ENCODE data around the gene DSCAM. TPM values are rescaled to one million over a fixed set of nuclear protein-coding genes. Genes with fewer than 3 reads are reported as not detected.
"Not testable (repeated sequence)": the region's sequence is repeated elsewhere in the genome, so short reads cannot be mapped to it uniquely, and the experiment has no call there.

DSCAM gene
- polyA plus RNA-seq, 4 donors: under 0.01 to 0.22 (median 0.13) TPM; not detected in 1

- DNase-seq (no peak), FAIRE-seq (no peak)
- WGBS, 3 donors: 14 to 24% (median 19%) methylated on average over 6 of the region's 6 CpGs
- H3K36me3 ChIP-seq (ENCODE audit: control insufficient read depth in 3 of 3, insufficient read depth in 2 of 3, low read depth in 1 of 3, low read length in 3 of 3): no peaks in the 10 kb centered on the region
- no peak overlapping the region for H3K27ac ChIP-seq (ENCODE audit: low read depth in 1 of 3, low read length in 2 of 3)
- H3K4me1 ChIP-seq (ENCODE audit: control insufficient read depth in 3 of 3, insufficient read depth in 2 of 3, low read depth in 1 of 3, low read length in 2 of 3): no peaks in the 10 kb centered on the region
- peaks cover 5 to 11% of the 10 kb centered on the region in 2 donors for H3K9me3 ChIP-seq (ENCODE audit: control insufficient read depth in 2 of 2, insufficient read depth in 1 of 2, low read depth in 1 of 2, low read length in 1 of 2)
- H3K4me3 ChIP-seq (ENCODE audit: low read depth in 1 of 3, low read length in 3 of 3): no peak overlapping the region
- H3K27me3 ChIP-seq (ENCODE audit: control insufficient read depth in 3 of 3, insufficient read depth in 3 of 3, low read length in 3 of 3): peaks cover 0 to 2% (median 0%) of the 10 kb centered on the region in 3 donors
Measured at GRCh38 chr21:40186045-40186444, 660.9 kb downstream of the DSCAM start.

GRCh38 chr21:40185208-40185607 lies 661.8 kb downstream of the DSCAM start:
- H3K4me1 ChIP-seq (ENCODE audit: control insufficient read depth in 3 of 3, insufficient read depth in 2 of 3, low read depth in 1 of 3, low read length in 2 of 3): no peaks in the 10 kb centered on the region
- no peak for FAIRE-seq
- WGBS, 3 donors: 83 to 95% (median 92%) methylated on average over 8 of the region's 8 CpGs

GRCh38 chr21:40182491-40182890 lies 664.5 kb downstream of the DSCAM start:
- not testable (repeated sequence) for H3K36me3 ChIP-seq (ENCODE audit: control insufficient read depth in 3 of 3, insufficient read depth in 2 of 3, low read depth in 1 of 3, low read length in 3 of 3); H3K4me1 ChIP-seq (ENCODE audit: control insufficient read depth in 3 of 3, insufficient read depth in 2 of 3, low read depth in 1 of 3, low read length in 2 of 3); H3K27ac ChIP-seq (ENCODE audit: low read depth in 1 of 3, low read length in 2 of 3); FAIRE-seq; DNase-seq; H3K4me3 ChIP-seq (ENCODE audit: low read depth in 1 of 3, low read length in 3 of 3); H3K27me3 ChIP-seq (ENCODE audit: control insufficient read depth in 3 of 3, insufficient read depth in 3 of 3, low read length in 3 of 3)
- WGBS, 3 donors: 87 to 91% (median 88%) methylated on average over 13 to 17 of the region's 19 CpGs
- H3K9me3 ChIP-seq (ENCODE audit: control insufficient read depth in 2 of 2, insufficient read depth in 1 of 2, low read depth in 1 of 2, low read length in 1 of 2): peaks cover 6 to 14% of the 10 kb centered on the region in 2 donors

More at GRCh38 chr21:40185208-40185607, 661.8 kb downstream of the DSCAM start:
- H3K4me3 ChIP-seq (ENCODE audit: low read depth in 1 of 3, low read length in 3 of 3): no peak overlapping the region
- H3K9me3 ChIP-seq (ENCODE audit: control insufficient read depth in 2 of 2, insufficient read depth in 1 of 2, low read depth in 1 of 2, low read length in 1 of 2): peaks cover 6 to 14% of the 10 kb centered on the region in 2 donors
- H3K36me3 ChIP-seq (ENCODE audit: control insufficient read depth in 3 of 3, insufficient read depth in 2 of 3, low read depth in 1 of 3, low read length in 3 of 3): no peaks in the 10 kb centered on the region
- H3K27ac ChIP-seq (ENCODE audit: low read depth in 1 of 3, low read length in 2 of 3): no peak overlapping the region
- peaks cover 0 to 2% (median 0%) of the 10 kb centered on the region in 3 donors for H3K27me3 ChIP-seq (ENCODE audit: control insufficient read depth in 3 of 3, insufficient read depth in 3 of 3, low read length in 3 of 3)
- no peak for DNase-seq

GRCh38 chr21:40179166-40179565 lies 667.8 kb downstream of the DSCAM start:
- H3K4me3 ChIP-seq (ENCODE audit: low read depth in 1 of 3, low read length in 3 of 3): no peak overlapping the region
- no peaks in the 10 kb centered on the region for H3K27me3 ChIP-seq (ENCODE audit: control insufficient read depth in 3 of 3, insufficient read depth in 3 of 3, low read length in 3 of 3)
- FAIRE-seq (no peak), DNase-seq (no peak)
- WGBS, 3 donors: 54 to 84% (median 70%) methylated on average over 5 of the region's 5 CpGs
- H3K9me3 ChIP-seq (ENCODE audit: control insufficient read depth in 2 of 2, insufficient read depth in 1 of 2, low read depth in 1 of 2, low read length in 1 of 2): peaks cover 6 to 14% of the 10 kb centered on the region in 2 donors
- H3K36me3 ChIP-seq (ENCODE audit: control insufficient read depth in 3 of 3, insufficient read depth in 2 of 3, low read depth in 1 of 3, low read length in 3 of 3): no peaks in the 10 kb centered on the region
- H3K4me1 ChIP-seq (ENCODE audit: control insufficient read depth in 3 of 3, insufficient read depth in 2 of 3, low read depth in 1 of 3, low read length in 2 of 3): no peaks in the 10 kb centered on the region
- no peak overlapping the region for H3K27ac ChIP-seq (ENCODE audit: low read depth in 1 of 3, low read length in 2 of 3)

GRCh38 chr21:40178726-40179125 lies 668.2 kb downstream of the DSCAM start:
- FAIRE-seq (no peak), DNase-seq (no peak)
- Histone ChIP-seq H3K4me1 (ENCODE audit: control insufficient read depth in 3 of 3, insufficient read depth in 2 of 3, low read depth in 1 of 3, low read length in 2 of 3) (no peaks in the 10 kb centered on the region), H3K9me3 (ENCODE audit: control insufficient read depth in 2 of 2, insufficient read depth in 1 of 2, low read depth in 1 of 2, low read length in 1 of 2) (peaks cover 6 to 14% of the 10 kb centered on the region in 2 donors), H3K36me3 (ENCODE audit: control insufficient read depth in 3 of 3, insufficient read depth in 2 of 3, low read depth in 1 of 3, low read length in 3 of 3) (no peaks in the 10 kb centered on the region), H3K27ac (ENCODE audit: low read depth in 1 of 3, low read length in 2 of 3) (no peak overlapping the region), H3K27me3 (ENCODE audit: control insufficient read depth in 3 of 3, insufficient read depth in 3 of 3, low read length in 3 of 3) (no peaks in the 10 kb centered on the region), H3K4me3 (ENCODE audit: low read depth in 1 of 3, low read length in 3 of 3) (no peak overlapping the region)
- 89 to 90% (median 89%) methylated on average over 19 of the region's 19 CpGs for WGBS, 3 donors

- FAIRE-seq (no peak), DNase-seq (no peak)
- H3K27me3 ChIP-seq (ENCODE audit: control insufficient read depth in 3 of 3, insufficient read depth in 3 of 3, low read length in 3 of 3): no peaks in the 10 kb centered on the region
- 89 to 97% (median 93%) methylated on average over 6 of the region's 6 CpGs for WGBS, 3 donors
- H3K36me3 ChIP-seq (ENCODE audit: control insufficient read depth in 3 of 3, insufficient read depth in 2 of 3, low read depth in 1 of 3, low read length in 3 of 3): no peaks in the 10 kb centered on the region
- no peak overlapping the region for H3K27ac ChIP-seq (ENCODE audit: low read depth in 1 of 3, low read length in 2 of 3)
- H3K9me3 ChIP-seq (ENCODE audit: control insufficient read depth in 2 of 2, insufficient read depth in 1 of 2, low read depth in 1 of 2, low read length in 1 of 2): peaks cover 6 to 14% of the 10 kb centered on the region in 2 donors
- no peaks in the 10 kb centered on the region for H3K4me1 ChIP-seq (ENCODE audit: control insufficient read depth in 3 of 3, insufficient read depth in 2 of 3, low read depth in 1 of 3, low read length in 2 of 3)
- no peak overlapping the region for H3K4me3 ChIP-seq (ENCODE audit: low read depth in 1 of 3, low read length in 3 of 3)
Measured at GRCh38 chr21:40177979-40178378, 669.0 kb downstream of the DSCAM start.

GRCh38 chr21:40176724-40177123 lies 670.2 kb downstream of the DSCAM start:
- 17 to 36% (median 26%) methylated on average over 5 of the region's 5 CpGs for WGBS, 3 donors
- FAIRE-seq: no peak

GRCh38 chr21:40173816-40174215 lies 673.1 kb downstream of the DSCAM start:
- Histone ChIP-seq H3K27ac (ENCODE audit: low read depth in 1 of 3, low read length in 2 of 3) (no peak overlapping the region), H3K4me1 (ENCODE audit: control insufficient read depth in 3 of 3, insufficient read depth in 2 of 3, low read depth in 1 of 3, low read length in 2 of 3) (no peaks in the 10 kb centered on the region), H3K27me3 (ENCODE audit: control insufficient read depth in 3 of 3, insufficient read depth in 3 of 3, low read length in 3 of 3) (no peaks in the 10 kb centered on the region), H3K36me3 (ENCODE audit: control insufficient read depth in 3 of 3, insufficient read depth in 2 of 3, low read depth in 1 of 3, low read length in 3 of 3) (no peaks in the 10 kb centered on the region), H3K9me3 (ENCODE audit: control insufficient read depth in 2 of 2, insufficient read depth in 1 of 2, low read depth in 1 of 2, low read length in 1 of 2) (no peaks in the 10 kb centered on the region), H3K4me3 (ENCODE audit: low read depth in 1 of 3, low read length in 3 of 3) (no peak overlapping the region)
- 57 to 67% (median 60%) methylated on average over 6 of the region's 6 CpGs for WGBS, 3 donors
- DNase-seq (no peak), FAIRE-seq (no peak)

More at GRCh38 chr21:40176724-40177123, 670.2 kb downstream of the DSCAM start:
- Histone ChIP-seq H3K4me3 (ENCODE audit: low read depth in 1 of 3, low read length in 3 of 3) (no peak overlapping the region), H3K27me3 (ENCODE audit: control insufficient read depth in 3 of 3, insufficient read depth in 3 of 3, low read length in 3 of 3) (no peaks in the 10 kb centered on the region), H3K9me3 (ENCODE audit: control insufficient read depth in 2 of 2, insufficient read depth in 1 of 2, low read depth in 1 of 2, low read length in 1 of 2) (peaks cover 1 to 5% of the 10 kb centered on the region in 2 donors), H3K27ac (ENCODE audit: low read depth in 1 of 3, low read length in 2 of 3) (peak overlapping the region in 1 of 3 donors; percentile 11), H3K4me1 (ENCODE audit: control insufficient read depth in 3 of 3, insufficient read depth in 2 of 3, low read depth in 1 of 3, low read length in 2 of 3) (no peaks in the 10 kb centered on the region), H3K36me3 (ENCODE audit: control insufficient read depth in 3 of 3, insufficient read depth in 2 of 3, low read depth in 1 of 3, low read length in 3 of 3) (no peaks in the 10 kb centered on the region)
- DNase-seq: no peak

GRCh38 chr21:40169971-40170370 lies 677.0 kb downstream of the DSCAM start:
- no peaks in the 10 kb centered on the region for H3K27me3 ChIP-seq (ENCODE audit: control insufficient read depth in 3 of 3, insufficient read depth in 3 of 3, low read length in 3 of 3)
- DNase-seq (no peak), FAIRE-seq (no peak)
- H3K4me3 ChIP-seq (ENCODE audit: low read depth in 1 of 3, low read length in 3 of 3): no peak overlapping the region
- WGBS, 3 donors: 89 to 94% (median 91%) methylated on average over 11 of the region's 11 CpGs
- H3K36me3 ChIP-seq (ENCODE audit: control insufficient read depth in 3 of 3, insufficient read depth in 2 of 3, low read depth in 1 of 3, low read length in 3 of 3): no peaks in the 10 kb centered on the region
- H3K4me1 ChIP-seq (ENCODE audit: control insufficient read depth in 3 of 3, insufficient read depth in 2 of 3, low read depth in 1 of 3, low read length in 2 of 3): no peaks in the 10 kb centered on the region
- no peak overlapping the region for H3K27ac ChIP-seq (ENCODE audit: low read depth in 1 of 3, low read length in 2 of 3)
- no peaks in the 10 kb centered on the region for H3K9me3 ChIP-seq (ENCODE audit: control insufficient read depth in 2 of 2, insufficient read depth in 1 of 2, low read depth in 1 of 2, low read length in 1 of 2)

Data from small intestine (tissue), 7 donors.